ENCODE results near the gene BRIP1.

- TF ChIP-seq CTCF (IDR thresholded peaks at IDR 0.05): no peak
- TF ChIP-seq MYC (IDR thresholded peaks at IDR 0.05; ENCODE audit: borderline replicate concordance, low read length): no peak
- no peak for TF ChIP-seq JUN (IDR thresholded peaks at IDR 0.05)
- no peak for TF ChIP-seq BHLHE40 (IDR thresholded peaks at IDR 0.05; ENCODE audit: low read depth, low read length)
- TF ChIP-seq RNF2 (IDR thresholded peaks at IDR 0.05; ENCODE audit: borderline replicate concordance, low read depth): no peak
- TF ChIP-seq POLR2A (IDR thresholded peaks at IDR 0.05; ENCODE audit: low read length): no peak
- no peak for TF ChIP-seq POLR2AphosphoS2 (conservative IDR thresholded peaks at IDR 0.05; ENCODE audit: low read length)
- no peak for TF ChIP-seq ESRRA (IDR thresholded peaks at IDR 0.05; ENCODE audit: borderline replicate concordance, low read length)
- TF ChIP-seq ZSCAN20 (CRISPR knock-in tag; IDR thresholded peaks at IDR 0.05): no peak
- no peak for TF ChIP-seq TP53 (CRISPR knock-in tag; IDR thresholded peaks at IDR 0.05)
- TF ChIP-seq USF2 (IDR thresholded peaks at IDR 0.05): no peak
- TF ChIP-seq EP300 (IDR thresholded peaks at IDR 0.05): no peak
- no peak for TF ChIP-seq RCOR1 (IDR thresholded peaks at IDR 0.05; ENCODE audit: low read depth, low read length)
Measured at GRCh38 chr17:61809816-61810392, 53.4 kb downstream of the BRIP1 start.
